Central memory CD4-positive, alpha-beta T cell (primary cell): ENCODE results near the gene PANX3.

ENCODE experiments used
- DNase-seq: peaks from one replicate; pipeline ENCODE4 v3.0.0; 2022

PANX3 gene

GRCh38 chr11:124618863-124619262 is 7.6 kb downstream of the PANX3 start:
- DNase-seq = no peak

GRCh38 chr11:124622531-124623451 is 11.6 kb downstream of the PANX3 start, which contains the start of gene TBRG1:
TSS of gene TBRG1 (plus strand) at chr11:124622864. CDS start at chr11:124623084, 220 bp downstream.
- DNase-seq = peak; percentile 81

DNA sequence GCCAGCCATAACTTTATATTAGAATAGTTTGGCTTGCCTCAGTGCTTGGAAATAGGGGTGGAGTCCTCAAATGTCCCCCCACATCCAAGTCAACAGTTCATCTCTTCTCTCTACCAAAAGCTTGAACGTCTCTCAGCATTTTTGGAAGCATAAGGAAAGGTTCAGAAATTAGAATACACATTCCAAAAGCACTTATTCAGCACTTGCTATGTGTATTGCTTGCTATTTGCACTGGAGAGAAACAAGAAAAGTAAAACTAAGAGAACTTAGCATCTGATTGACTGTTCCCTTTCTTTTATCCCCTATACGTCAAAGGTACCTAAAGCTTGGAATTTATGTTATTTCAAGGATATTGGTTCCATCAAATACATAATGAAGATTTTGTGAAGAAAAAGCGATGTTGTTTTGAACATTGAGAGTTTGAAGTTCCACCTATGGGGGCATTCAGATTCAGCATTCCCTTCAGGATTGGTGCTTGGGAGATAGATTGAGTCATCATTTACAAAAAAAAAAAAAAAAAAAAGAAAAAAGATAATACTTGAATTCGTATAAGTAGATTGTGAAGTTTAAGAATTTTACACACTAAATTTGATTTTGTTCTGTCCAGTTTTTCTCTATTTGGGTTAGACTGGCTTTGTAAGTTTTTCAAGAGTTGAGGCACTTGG is 12.8 kb downstream of the PANX3 start:
- no peak for DNase-seq

DNA sequence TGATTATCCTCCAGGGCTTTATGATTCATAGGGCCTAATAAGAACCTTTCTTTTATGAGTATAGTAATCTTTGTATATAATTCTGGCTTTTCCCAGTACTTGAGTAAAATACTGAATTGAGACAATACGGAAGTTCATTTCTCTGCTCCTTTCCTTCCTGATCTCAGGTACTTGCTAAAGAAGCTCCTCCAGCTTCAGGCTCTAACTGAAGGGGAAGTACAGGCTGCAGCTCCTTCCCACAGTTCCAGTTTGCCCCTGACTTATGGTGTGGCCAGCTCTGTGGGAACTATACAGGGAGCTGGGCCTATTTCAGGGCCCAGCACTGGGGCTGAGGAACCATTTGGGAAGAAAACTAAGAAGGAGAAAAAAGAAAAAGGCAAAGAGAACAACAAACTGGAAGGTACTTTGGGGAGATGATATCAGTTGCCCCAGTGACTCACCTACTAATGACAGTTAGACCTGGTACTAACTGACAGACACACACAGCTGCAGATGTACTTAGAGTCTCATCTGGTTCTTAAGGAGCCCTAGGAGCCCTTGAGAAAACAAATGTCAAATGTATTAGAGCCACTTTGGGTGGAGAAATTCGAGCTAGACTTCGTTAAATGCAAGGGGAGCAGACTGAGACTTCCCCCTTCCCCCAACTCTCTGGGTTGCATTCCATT is 14.4 kb downstream of the PANX3 start:
- DNase-seq = no peak

GRCh38 chr11:124627546-124627945 is 16.3 kb downstream of the PANX3 start:
- DNase-seq = no peak

- no peak for DNase-seq
Observed at GRCh38 chr11:124629961-124630360, 18.7 kb downstream of the PANX3 start.

DNA sequence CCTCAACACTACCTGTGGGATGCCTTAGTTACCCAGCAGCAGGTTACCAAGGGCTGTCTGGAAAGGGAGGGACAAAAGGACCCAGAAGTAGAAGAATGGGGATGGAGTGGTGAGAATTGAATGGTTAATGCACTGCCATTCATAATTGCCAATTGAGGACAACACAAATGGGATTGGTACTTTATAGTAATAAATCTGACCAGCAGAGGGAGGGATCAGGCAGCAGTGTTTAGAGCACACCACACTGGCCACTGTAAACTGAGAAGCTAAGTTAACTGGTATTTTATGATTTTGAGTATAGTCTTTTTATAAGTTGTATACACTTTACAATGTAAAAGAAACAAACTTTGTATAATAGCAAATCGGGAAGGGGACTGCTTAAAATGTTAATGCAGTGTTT is 22.1 kb downstream of the PANX3 start:
- DNase-seq = no peak

DNA sequence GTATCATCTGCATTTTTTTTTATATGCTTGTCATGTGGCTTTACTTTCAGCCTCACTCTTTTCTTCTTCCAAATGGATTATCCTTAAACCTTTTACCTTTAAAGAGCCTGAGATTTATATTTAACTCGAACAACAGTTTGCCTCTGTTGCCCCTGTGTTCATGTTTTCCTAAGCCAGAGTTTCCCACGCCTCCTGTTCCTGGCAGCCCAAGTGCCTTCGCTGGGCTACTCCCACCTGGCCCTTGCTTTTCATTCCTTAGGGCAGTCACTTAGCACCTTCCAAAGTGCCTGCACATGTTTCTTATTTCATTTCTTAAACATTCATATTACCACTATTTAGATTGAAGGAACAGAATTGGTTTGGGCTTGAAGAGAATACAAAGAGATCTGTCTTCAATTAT is 24.7 kb downstream of the PANX3 start:
- no peak for DNase-seq

- DNase-seq = no peak
Observed at GRCh38 chr11:124638500-124638899, 27.3 kb downstream of the PANX3 start.

GRCh38 chr11:124639186-124639585 is 28.0 kb downstream of the PANX3 start:
- DNase-seq = no peak

GRCh38 chr11:124640666-124641065 is 29.4 kb downstream of the PANX3 start:
- no peak for DNase-seq

- DNase-seq = no peak
Observed at GRCh38 chr11:124642628-124643027, 31.4 kb downstream of the PANX3 start.

- DNase-seq = no peak
Observed at GRCh38 chr11:124643042-124643604, 31.9 kb downstream of the PANX3 start.

- no peak for DNase-seq
Observed at GRCh38 chr11:124643605-124644425, 32.6 kb downstream of the PANX3 start.

DNA sequence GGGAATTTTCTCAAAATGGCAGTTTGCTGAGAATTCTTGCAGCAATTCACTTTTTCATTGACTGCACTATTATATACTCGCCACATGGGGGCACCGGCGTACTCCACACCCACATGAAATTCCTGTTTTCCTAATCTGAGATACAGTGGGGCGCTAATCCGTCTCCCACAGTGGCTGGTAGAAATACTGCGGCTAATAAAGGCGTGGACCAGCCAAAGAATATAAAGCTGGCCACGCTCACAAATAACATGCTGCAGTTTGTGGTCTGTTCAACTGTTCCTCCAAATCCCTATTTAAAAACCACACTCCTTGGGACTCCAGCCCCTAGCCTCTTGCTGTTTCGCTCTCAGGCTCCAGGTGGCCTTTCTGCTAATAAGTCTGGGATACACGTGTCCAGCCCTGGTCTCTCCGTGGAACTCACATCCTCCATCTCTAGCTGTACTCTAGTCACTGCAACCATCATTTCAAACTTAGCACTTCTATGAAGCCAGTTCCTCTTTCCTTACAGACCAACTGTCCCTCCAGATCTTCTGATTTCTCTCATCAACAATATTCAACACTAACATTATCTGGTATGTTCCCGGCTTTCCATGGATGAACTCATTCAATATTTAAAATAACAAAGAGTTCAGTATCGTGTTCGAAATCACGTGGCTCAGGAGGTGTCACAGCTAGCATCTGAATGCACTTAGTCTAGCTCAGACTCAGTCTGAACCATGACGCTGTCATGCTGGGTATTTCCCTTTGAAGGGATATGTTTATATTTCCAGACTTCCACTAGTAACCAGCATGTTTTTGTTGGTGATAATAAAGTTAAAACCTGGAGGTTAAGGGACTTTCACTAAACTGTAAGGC is 33.4 kb downstream of the PANX3 start:
- DNase-seq = peak; percentile 25

DNA sequence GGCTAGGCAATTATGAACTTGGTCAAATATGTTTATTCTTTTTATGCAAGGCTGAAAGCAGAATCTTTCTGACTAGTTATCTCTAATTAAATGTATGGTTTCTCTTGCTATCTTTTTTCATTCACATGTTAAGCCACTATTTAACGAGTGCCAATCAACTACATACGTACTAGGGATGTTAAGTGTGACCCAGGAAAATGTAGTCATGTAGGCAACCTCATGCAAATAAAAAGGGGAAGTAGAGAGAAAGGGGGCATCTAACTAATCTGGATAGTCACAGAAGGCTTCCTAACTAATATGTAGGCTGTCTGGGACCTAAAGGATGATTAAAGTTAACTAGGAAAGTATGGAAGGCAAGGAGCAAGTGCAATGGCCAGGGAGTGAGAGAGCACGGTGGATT is 34.9 kb downstream of the PANX3 start:
- DNase-seq = no peak

GRCh38 chr11:124648610-124649009 is 37.4 kb downstream of the PANX3 start:
- DNase-seq = no peak

GRCh38 chr11:124656774-124657630 is 45.8 kb downstream of the PANX3 start:
- DNase-seq = no peak

DNA sequence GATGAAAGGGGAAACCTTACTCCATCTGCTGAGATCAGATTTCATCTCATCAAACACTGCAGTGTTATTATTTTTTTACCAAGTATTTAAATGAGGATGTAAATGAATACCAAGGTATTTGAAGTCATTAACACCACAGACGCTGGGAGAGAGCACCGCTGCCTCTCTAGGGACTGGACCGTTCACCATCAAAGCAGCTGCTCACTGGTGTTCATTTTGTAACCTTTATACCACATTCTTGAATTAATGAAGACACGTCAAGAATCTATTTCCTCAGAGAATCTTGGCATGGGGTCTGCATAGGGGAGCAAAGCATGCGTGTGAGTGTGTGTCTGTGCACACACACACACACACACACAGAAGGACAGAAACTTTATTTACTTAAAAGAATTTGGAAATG is 46.7 kb downstream of the PANX3 start:
- DNase-seq = no peak

DNA sequence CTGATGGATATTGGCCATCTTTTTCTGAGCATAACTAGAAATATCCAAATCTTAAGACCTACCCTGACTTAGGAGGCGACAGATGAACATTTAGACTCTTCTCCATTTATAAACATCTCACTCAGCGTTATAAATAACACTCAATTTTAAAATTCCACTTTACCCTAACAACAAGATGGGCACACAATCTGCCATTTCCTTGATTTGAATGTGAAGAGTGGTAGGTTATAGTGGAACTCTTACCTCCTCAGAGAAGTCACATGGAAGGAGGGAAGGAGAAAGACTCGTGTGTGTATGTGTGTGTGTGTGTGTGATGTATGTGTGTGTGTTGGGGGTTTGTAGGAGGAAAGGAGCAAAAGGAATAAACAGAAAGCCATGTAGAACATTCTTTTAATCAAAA is 47.3 kb downstream of the PANX3 start:
- no peak for DNase-seq
